HG02943 (cell line): ENCODE results near the gene C1QTNF6.
"Not testable (repeated sequence)": the region's sequence is repeated elsewhere in the genome, so short reads cannot be mapped to it uniquely, and the experiment has no call there.

Experiments
- ATAC-seq: cut with Tn5 transposase; IDR thresholded peaks from one replicate; pipeline ENCODE4 v1.9.1; 2021; ENCODE audit warnings: mild to moderate bottlenecking, low read depth, moderate library complexity; ENCODE audit not compliant: unreplicated experiment

The C1QTNF6 gene

GRCh38 chr22:37208401-37209139 is 20.5 kb upstream of the C1QTNF6 start:
- ATAC-seq = no peak

GRCh38 chr22:37207981-37208380 is 19.9 kb upstream of the C1QTNF6 start:
- no peak for ATAC-seq

DNA sequence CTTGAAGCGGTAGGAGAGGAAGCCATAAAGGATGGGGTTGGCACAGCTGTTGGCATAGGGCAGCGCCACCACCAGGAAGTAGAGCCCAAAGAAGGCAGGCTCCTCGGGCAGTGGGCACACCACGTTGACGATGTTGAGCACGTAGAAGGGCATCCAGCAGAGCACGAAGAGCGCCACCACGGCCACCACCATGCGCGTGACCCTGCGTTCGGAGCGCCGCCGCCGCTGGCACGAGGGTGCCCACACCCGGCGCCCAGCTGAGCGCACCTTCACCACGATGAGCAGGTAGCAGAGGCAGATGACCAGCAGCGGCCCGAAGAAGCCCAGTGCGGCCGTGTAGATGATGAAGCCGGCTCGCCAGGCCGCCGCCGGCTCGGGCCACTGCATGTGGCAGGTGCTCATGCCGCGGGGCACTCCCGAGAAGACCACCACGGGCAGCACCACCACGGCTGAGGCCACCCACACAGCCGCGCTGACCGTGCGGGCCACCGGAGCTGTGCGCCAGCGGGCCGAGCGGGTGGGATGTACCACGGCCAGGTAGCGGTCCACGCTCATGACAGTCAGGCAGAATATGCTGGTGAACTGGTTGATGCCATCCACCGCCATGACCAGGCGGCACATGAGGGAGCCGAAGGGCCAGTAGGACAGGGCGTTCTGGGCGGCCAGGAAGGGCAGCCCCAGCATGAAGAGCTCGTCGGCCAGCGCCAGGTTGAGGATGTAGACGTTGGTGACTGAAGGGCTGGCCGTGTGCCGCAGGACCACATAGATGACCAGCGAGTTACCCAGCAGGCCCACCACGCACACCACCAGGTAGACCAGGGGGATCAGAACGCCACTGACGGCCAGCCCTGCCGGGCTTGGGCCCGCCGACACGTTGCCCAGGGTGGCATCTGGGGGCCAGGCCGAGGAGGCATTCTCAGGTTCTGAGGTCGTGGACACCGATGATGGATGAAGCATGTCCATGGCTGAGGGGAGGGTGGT is 19.1 kb upstream of the C1QTNF6 start:
- ATAC-seq = no peak

- ATAC-seq = no peak
Measured at GRCh38 chr22:37206118-37206840, 18.2 kb upstream of the C1QTNF6 start.

- no peak for ATAC-seq
Measured at GRCh38 chr22:37205046-37205445, 17.0 kb upstream of the C1QTNF6 start.

DNA sequence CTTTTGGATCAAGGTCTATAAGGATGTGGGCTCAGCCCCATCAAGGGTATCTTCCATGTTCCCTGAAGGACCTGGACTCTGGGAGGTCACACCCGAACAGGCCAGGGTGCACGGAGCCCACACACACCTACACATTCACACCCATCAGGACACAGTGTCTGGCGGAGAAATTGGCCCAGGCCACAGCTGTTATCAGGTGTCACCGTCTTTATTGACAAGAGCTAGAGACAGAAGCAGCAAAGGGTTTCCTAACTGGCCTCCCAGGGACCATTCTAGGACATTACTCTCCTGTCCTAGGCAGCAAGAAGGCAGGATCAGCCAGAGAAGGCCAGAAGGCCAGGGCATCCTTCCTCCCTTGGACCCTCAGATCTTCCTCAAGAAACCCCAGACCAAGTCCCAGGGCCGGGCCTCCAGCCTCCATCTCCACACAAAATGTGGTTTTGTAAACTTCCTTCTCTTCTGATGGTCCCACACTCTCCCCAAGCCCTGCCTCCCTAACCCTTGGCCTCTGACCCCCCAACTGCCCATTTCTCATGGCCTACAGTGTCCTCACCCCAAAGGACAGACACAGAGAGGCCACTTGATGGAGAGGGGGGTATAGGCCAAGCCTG is 16.1 kb upstream of the C1QTNF6 start:
- ATAC-seq = no peak

DNA sequence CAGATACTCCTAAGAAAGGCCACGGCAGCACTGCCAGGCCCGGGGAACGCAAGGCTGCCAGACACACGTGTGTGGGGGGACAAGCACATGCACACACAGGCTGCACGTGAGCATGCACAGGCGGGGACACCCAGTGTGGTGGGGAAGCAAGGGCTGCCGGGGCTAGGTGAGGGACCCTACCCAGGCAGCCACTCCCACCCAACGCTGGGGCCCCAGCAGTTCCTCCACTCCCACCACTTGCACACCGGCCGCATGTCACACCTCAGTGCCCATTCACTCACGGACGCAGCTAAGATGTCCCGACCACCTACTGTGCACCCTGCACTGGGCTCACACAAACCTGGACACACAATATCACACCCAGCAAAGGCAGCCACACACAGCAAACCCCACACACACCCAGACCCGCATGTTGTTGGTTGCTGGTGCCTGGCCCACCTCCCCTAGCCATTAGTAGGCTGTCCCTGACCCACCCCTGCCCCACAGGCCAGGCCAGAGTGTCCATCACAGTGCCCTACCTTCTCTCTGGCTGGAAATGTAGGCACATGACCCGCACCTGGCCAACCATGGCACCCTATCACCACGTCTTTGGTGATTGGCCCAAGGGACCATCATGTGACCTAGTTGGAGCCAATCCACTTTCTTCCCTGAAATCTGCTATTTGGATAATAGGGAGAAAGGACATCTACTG is 15.5 kb upstream of the C1QTNF6 start:
- no peak for ATAC-seq

DNA sequence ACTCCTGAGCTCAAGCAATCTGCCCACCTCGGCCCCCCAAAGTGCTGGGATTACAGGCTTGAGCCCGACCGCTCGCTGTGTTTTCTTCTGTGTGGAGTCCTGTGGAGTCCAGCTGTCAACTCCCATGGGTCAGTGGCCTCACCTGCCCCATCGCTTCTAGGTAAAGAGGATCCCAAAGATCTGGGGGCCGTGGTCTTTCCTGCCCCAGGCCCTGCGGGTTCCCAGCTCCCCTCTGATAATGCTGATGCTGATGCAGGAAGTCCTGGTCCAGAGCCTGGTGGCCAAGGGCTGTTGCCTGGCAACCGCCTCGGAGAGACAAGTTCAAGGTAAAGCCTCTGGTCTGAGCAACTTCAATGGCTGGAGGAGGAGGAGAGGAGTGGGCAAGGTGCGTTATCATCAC is 14.7 kb upstream of the C1QTNF6 start:
- no peak for ATAC-seq

- ATAC-seq = no peak
Measured at GRCh38 chr22:37202001-37202555, 14.0 kb upstream of the C1QTNF6 start.

GRCh38 chr22:37201443-37201820 is 13.4 kb upstream of the C1QTNF6 start:
- not testable (repeated sequence) for ATAC-seq

GRCh38 chr22:37199760-37200108 is 11.7 kb upstream of the C1QTNF6 start:
- ATAC-seq = no peak

DNA sequence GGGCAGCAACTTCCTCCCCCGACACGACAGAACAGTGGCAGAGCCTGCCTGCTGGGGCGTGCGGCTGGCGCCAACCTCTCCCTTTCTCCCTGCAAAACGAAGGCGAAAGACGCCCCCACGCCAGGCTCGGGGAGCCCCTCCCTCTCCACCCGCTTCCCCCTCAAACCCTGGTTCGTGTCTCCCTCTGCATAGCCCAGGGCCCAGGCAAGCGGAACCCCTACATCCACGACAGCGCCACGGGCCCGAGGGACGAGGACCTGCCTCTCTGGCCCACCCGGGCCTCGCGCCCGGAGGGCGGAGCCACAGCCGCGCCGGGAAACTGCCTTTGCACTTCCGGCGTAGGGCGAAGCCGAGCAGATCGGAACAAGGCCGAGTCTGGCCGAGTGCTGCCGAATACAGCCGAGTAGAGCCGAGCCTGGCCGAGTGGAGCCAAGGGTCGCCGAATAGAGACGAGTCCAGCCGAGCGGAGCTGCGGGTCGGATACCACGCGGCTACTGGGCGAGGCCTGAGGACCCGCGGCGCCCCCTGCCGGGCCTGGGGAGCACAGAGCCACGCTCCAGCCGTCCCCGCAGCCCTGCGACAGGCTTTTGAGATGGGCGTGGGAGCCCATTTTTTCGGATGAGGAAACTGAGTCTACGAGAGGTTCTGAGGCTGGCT is 11.2 kb upstream of the C1QTNF6 start:
- peak; percentile 75 for ATAC-seq

DNA sequence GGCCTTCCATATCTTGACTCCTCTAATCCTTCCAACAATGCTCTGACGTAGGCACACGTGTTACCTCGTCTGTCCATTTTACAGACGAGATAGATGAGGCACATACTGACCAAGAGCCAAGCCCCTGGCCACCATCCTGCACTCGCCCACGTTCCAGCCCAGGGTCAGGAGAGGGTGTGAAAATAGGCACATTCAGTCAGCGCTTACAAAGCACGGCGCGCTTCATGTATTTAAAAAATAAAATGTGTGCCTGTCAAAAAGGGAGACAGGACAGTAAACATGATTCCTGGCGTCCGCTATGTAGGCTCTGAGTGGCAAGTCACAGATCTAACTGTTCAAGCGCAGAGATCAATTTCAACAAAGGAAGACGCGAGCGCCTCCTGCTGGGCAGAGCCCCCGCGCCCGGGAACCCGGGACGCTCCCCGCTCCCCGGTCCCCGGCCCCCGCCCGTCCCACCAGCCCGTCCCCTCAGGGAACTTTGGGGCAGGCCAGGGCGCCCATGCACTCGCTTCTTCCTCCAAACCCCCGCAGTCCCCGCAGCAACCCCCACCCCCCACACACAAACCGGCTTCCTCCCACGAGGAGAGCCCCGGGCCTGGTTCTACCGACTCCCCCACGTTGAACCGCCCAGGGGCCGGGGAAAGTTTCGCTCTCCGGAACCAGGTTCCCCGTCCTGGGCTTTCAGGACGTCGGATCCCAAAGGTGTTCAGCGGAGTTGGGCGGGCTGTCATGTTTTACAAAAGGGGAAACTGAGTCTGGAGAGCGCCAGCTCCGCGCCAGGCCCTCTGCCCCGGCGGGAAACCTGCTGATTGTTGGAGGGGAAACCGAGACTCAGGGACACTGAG is 10.4 kb upstream of the C1QTNF6 start:
- peak; percentile 22 for ATAC-seq

DNA sequence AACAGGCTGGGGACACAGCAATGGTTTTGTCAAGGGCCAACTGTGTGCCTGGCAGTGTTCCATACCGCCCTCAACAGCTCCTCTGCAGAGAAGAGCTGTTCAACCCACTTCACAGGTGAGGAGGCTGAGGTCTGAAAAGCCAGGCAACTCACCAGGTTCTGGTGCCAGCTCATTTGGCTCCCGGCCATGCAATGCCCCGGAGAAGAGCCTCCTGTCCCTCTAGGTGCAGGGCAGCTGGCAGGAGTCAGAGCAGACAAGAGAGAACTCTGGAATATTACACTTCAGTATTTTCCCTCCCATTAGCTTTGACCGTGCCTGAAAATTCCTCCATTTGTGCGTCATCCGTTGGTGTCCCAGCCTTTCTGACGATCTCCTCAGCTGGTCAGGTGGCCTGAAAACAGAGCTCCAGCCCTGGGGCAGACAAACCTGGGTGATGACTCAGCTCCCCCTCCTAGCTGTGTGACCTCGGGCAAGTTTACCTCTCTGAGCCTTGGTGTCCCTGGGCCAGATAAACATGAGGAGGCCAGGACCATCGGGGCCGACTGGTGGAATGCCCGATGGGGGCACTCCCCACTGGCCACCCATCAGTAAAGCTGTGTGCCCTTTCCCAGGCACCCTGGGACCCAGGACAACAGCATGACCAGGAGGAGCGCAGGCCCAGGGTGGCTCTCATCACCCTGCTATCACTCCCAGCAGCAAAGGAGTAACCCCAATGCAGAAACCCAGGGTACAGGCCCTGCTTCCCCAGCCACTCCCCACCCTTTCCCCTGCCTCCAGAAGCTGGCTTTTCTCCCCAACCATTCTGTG is 9.6 kb upstream of the C1QTNF6 start:
- no peak for ATAC-seq

GRCh38 chr22:37196539-37197450 is 8.7 kb upstream of the C1QTNF6 start:
- no peak for ATAC-seq

GRCh38 chr22:37195921-37196320 is 7.9 kb upstream of the C1QTNF6 start:
- no peak for ATAC-seq

- no peak for ATAC-seq
Measured at GRCh38 chr22:37194750-37195149, 6.7 kb upstream of the C1QTNF6 start.
